HepG2 (cell line): Measurements from ENCODE around the gene MDFI. TPM values are rescaled to one million over a fixed set of nuclear protein-coding genes. Genes with fewer than 3 reads are reported as not detected.

Experiments
- ATAC-seq: fragments of 200-7000 bp; cut with Tn5 transposase; 3 replicates; pipeline ENCODE4 v1.9.1; 2020; ENCODE audit warnings: mild to moderate bottlenecking, moderate library complexity
- BruUV-seq: library from RNA; stranded (reverse); fragments of 400-500 nt; replicated peaks from 2 replicates; lab custom pipeline; 2021; lab: Mats Ljungman, UMichigan
- CTCF ChIA-PET: fragments of 300-600 bp; formaldehyde crosslinking; extraction: SDS; loops from one replicate; lab custom pipeline; 2021; ENCODE audit warnings: low total read pairs, inconsistent platforms, low intra/inter-chr PET ratio; lab: Yijun Ruan, JAX
- POLR2A ChIA-PET: fragments of 350-600 bp; sonication (Branson Sonifier 250); formaldehyde crosslinking; loops from one replicate; lab custom pipeline; 2020; ENCODE audit warnings: antibody characterized with exemption, inconsistent platforms; lab: Yijun Ruan, JAX
- DNase-seq: peaks from one replicate; pipeline ENCODE4 v3.0.0-alpha.2; 2015; ENCODE audit warnings: low spot score
- FAIRE-seq: peaks from 3 replicates; lab custom pipeline; 2011; peaks lifted over from hg19 to GRCh38; lab: Jason Lieb, UNC
- H2AFZ ChIP-seq: one replicate; pipeline ENCODE4 v1.6.1; 2011; ENCODE audit warnings: low read length, inconsistent platforms
- H3K27ac ChIP-seq: fragments of 300-600 bp; 3 replicates; pipeline ENCODE4 v1.8.0; 2011; ENCODE audit warnings: mixed run types, mild to moderate bottlenecking, mixed read lengths, low read length, inconsistent platforms; ENCODE audit not compliant: insufficient read depth; ENCODE audit errors: extremely low read length
- H3K27me3 ChIP-seq, 2 experiments: fragments of 200-600 bp in 1 of 2; 2 replicates in 1 of 2; 3 replicates in 1 of 2; pipeline versions ENCODE4 v1.6.0 to v1.8.0; 2011; ENCODE audit warnings: low read length in 2 of 2, mild to moderate bottlenecking in 2 of 2, moderate library complexity in 2 of 2, inconsistent platforms in 1 of 2; ENCODE audit not compliant: insufficient read depth in 2 of 2, control insufficient read depth in 1 of 2
- H3K36me3 ChIP-seq, 2 experiments: fragments of 200-600 bp in 1 of 2; replicated peaks in 1 of 2; 2 replicates in 1 of 2; 3 replicates in 1 of 2; pipeline versions ENCODE4 v1.5.1 to v1.8.0; 2011; ENCODE audit warnings: low read length in 2 of 2, inconsistent platforms in 1 of 2; ENCODE audit not compliant: insufficient read depth in 2 of 2, control insufficient read depth in 1 of 2
- H3K4me1 ChIP-seq: 2 replicates; pipeline ENCODE4 v1.5.1; 2012; ENCODE audit warnings: low read length, inconsistent platforms; ENCODE audit not compliant: insufficient read depth
- H3K4me2 ChIP-seq: 2 replicates; pipeline ENCODE4 v1.6.0; 2011; ENCODE audit warnings: low read depth, low read length, inconsistent platforms
- H3K4me3 ChIP-seq, 3 experiments: fragments of 200-600 bp in 1 of 3; sonication (generic), shearing (Covaris generic) in 1 of 3; replicated peaks in 1 of 3; 2 replicates each; pipeline ENCODE4 v1.5.1; 2011 to 2016; ENCODE audit warnings: low read length in 3 of 3, inconsistent platforms in 2 of 3, low read depth in 2 of 3, mild to moderate bottlenecking in 2 of 3, control low read depth in 1 of 3, mixed read lengths in 1 of 3; ENCODE audit not compliant: insufficient read depth in 1 of 3
- H3K79me2 ChIP-seq: one replicate; pipeline ENCODE4 v1.6.1; 2011; ENCODE audit warnings: low read length, inconsistent platforms; ENCODE audit not compliant: insufficient read depth
- H3K9ac ChIP-seq: 2 replicates; pipeline ENCODE4 v1.6.0; 2011; ENCODE audit warnings: mild to moderate bottlenecking, low read depth, low read length, inconsistent platforms; ENCODE audit not compliant: insufficient read depth
- H3K9me3 ChIP-seq: 2 replicates; pipeline ENCODE4 v1.5.1; 2012; ENCODE audit warnings: mild to moderate bottlenecking, low read length
- H4K20me1 ChIP-seq: 2 replicates; pipeline ENCODE4 v1.6.0; 2011; ENCODE audit warnings: inconsistent platforms, mild to moderate bottlenecking, low read length, moderate library complexity; ENCODE audit not compliant: insufficient read depth
- AGO1 ChIP-seq: fragments of 200-400 bp; formaldehyde crosslinking; IDR thresholded peaks from 2 replicates; pipeline ENCODE4 v1.6.1; 2017; ENCODE audit warnings: mild to moderate bottlenecking, low read depth, low read length, moderate library complexity; ENCODE audit not compliant: poor library complexity, severe bottlenecking
- CEBPG ChIP-seq: IDR thresholded peaks from 2 replicates; pipeline ENCODE4 v1.6.1; 2016
- KDM5B ChIP-seq: sonication (generic); formaldehyde crosslinking; IDR thresholded peaks from 2 replicates; pipeline ENCODE4 v1.4.0; 2020; ENCODE audit warnings: missing genetic modification reagents, mild to moderate bottlenecking, borderline replicate concordance
- MEIS1 ChIP-seq: sonication (generic); formaldehyde crosslinking; IDR thresholded peaks from 2 replicates; pipeline ENCODE4 v1.9.0; 2021; ENCODE audit warnings: mild to moderate bottlenecking, missing genetic modification reagents, moderate library complexity, borderline replicate concordance
- REXO4 ChIP-seq: sonication (generic); formaldehyde crosslinking; IDR thresholded peaks from 2 replicates; pipeline ENCODE4 v1.8.0; 2022; ENCODE audit warnings: missing genetic modification reagents, mild to moderate bottlenecking, borderline replicate concordance
- RXRB ChIP-seq: IDR thresholded peaks from 2 replicates; pipeline ENCODE4 v1.6.1; 2016; ENCODE audit warnings: borderline replicate concordance, missing genetic modification reagents, missing compliant biosample characterization
- SIX1 ChIP-seq: sonication (generic); formaldehyde crosslinking; IDR thresholded peaks from 2 replicates; pipeline ENCODE4 v1.4.0; 2020; ENCODE audit warnings: missing genetic modification reagents, borderline replicate concordance
- SNAI1 ChIP-seq: sonication (generic); formaldehyde crosslinking; IDR thresholded peaks from 2 replicates; pipeline ENCODE4 v1.5.0; 2020; ENCODE audit warnings: mild to moderate bottlenecking, missing genetic modification reagents, borderline replicate concordance
- SNAPC4 ChIP-seq: sonication (generic); formaldehyde crosslinking; IDR thresholded peaks from 2 replicates; pipeline ENCODE4 v1.4.0; 2020; ENCODE audit warnings: mild to moderate bottlenecking, missing genetic modification reagents
- SSRP1 ChIP-seq: IDR thresholded peaks from 2 replicates; pipeline ENCODE4 v1.6.1; 2016; ENCODE audit warnings: control low read depth
- STAG1 ChIP-seq: sonication (generic); formaldehyde crosslinking; IDR thresholded peaks from 2 replicates; pipeline ENCODE4 v1.4.0; 2020; ENCODE audit warnings: missing genetic modification reagents
- SYNCRIP ChIP-seq: fragments of 200-400 bp; formaldehyde crosslinking; IDR thresholded peaks from 2 replicates; pipeline ENCODE4 v1.6.1; 2018; ENCODE audit warnings: mild to moderate bottlenecking, low read depth, low read length; ENCODE audit not compliant: insufficient read depth
- TCF12 ChIP-seq, 2 experiments: fragments of 450-650 bp in 1 of 2; sonication (generic) in 1 of 2; formaldehyde crosslinking in 1 of 2; IDR thresholded peaks; 2 replicates each; pipeline versions ENCODE4 v1.6.1 to v1.8.0; 2017 to 2022; ENCODE audit warnings: antibody characterized with exemption in 1 of 2, mild to moderate bottlenecking in 1 of 2, missing genetic modification reagents in 1 of 2, moderate library complexity in 1 of 2
- XBP1 ChIP-seq: sonication (generic); formaldehyde crosslinking; IDR thresholded peaks from 2 replicates; pipeline ENCODE4 v1.5.0; 2020; ENCODE audit warnings: missing genetic modification reagents
- ZNF329 ChIP-seq: sonication (generic); formaldehyde crosslinking; IDR thresholded peaks from 2 replicates; pipeline ENCODE4 v1.9.0; 2021; ENCODE audit warnings: low read depth, mild to moderate bottlenecking, missing genetic modification reagents
- WGBS: methylation state at CpG from one replicate; pipeline ENCODE4 v1.1.6; 2017; ENCODE audit warnings: low lambda C conversion rate; 5-methylcytosine and 5-hydroxymethylcytosine counted together
- in situ Hi-C: cut with HindIII; loops from 2 replicates; pipeline ENCODE4 v1.10.0; 2017; ENCODE audit warnings: low pct_unique_long_range_greater_than_20kb; ENCODE audit not compliant: extremely low pct_ligation_motif_present
- intact Hi-C: fragments of 100-400 bp; cut with micrococcal nuclease; formaldehyde crosslinking; loops from one replicate; pipeline ENCODE4 v1.10.0; 2022; ENCODE audit not compliant: unreplicated experiment
- polyA plus RNA-seq, 8 experiments: library from polyadenylated mRNA; depleted of rRNA in 3 of 8; stranded (reverse) in 7 of 8; unstranded in 1 of 8; fragments of >200 nt; fragmentation: Illumina TruSeq in 4 of 8; extraction: Trizol in 4 of 8; gene quantifications; 2 replicates each; pipeline versions ENCODE4 v1.2.1 to v1.2.3, GENCODE V29; 2011 to 2016; ENCODE audit warnings: low read depth in 4 of 8, missing spikeins in 1 of 8, mixed read lengths in 1 of 8; ENCODE audit not compliant: insufficient read depth in 1 of 8
- total RNA-seq, 5 experiments: library from RNA; depleted of rRNA; stranded (reverse); fragments of >200 nt; fragmentation: Illumina TruSeq; extraction: Trizol; gene quantifications; 2 replicates each; pipeline ENCODE4 v1.2.3, GENCODE V29; 2016; ENCODE audit warnings: low read depth in 1 of 5

The MDFI gene
- total and polyA plus RNA-seq, 2 of the 13 experiments (the other 11 are each of a cell fraction or from before 2014, with no cell fraction given) = 0.28 TPM; not detected in 1

DNA sequence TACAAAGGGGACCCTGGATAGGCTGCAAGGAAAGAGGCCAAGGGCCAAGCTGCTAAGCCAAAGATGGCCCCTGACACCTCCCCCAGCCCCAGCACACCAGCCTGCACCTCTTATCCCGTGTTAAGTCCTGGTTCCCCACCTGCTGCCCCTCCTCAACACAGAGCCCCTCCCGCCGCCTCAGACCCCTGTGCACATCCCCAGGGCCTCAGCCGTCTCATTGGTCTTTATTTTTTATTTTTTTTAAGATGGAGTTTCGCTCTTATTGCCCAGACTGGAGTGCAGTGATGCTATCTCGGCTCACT is 37.1 kb upstream of the MDFI start (continued):
- no peak for TF ChIP-seq STAG1 (CRISPR knock-in tag)
- 0 out of 2 replicates have a peak, but pooled peaks have one; percentile 14 for TF ChIP-seq SSRP1 (CRISPR knock-in tag)
- TF ChIP-seq AGO1 = peak; percentile 40

DNA sequence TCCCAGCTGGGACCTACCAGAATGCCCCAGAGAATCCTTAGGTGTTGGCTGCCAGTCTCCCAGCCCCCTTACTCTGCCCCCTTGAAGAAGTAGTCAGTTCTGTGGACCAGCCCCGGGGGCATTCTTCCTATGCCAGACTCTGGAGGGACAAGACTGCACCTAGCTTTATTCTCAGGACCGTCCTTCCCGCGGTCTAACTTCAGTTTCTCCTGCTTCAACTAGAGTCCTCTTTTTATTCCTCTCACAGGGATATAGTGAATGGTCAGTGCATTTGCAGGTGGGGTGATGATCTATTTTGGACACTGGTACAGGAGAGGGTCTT is 35.9 kb upstream of the MDFI start:
- Histone ChIP-seq H3K4me3 (no peak overlapping the region), H2AFZ (no peak overlapping the region), H4K20me1 (peaks cover 3% of the 10 kb centered on the region; the same call in 1 of the 2 replicates), H3K9me3 (no peaks in the 10 kb centered on the region), H3K79me2 (no peaks in the 10 kb centered on the region), H3K4me2 (no peak overlapping the region), H3K27ac (no peak overlapping the region), H3K27me3 (peaks cover 3 to 6% of the 10 kb centered on the region in 2 experiments; a peak in 4 of 5 replicates), H3K4me1 (peaks cover 7% of the 10 kb centered on the region), H3K9ac (no peak overlapping the region), H3K36me3 (peaks cover 11 to 15% of the 10 kb centered on the region in 2 experiments; a peak in 4 of 5 replicates)
- DNase-seq = no peak
- ChIA-PET CTCF (interaction anchor here (1.9 to 6.3 kb wide), 4 partner anchors 80 to 233 kb away, joined by 6 to 113 read pairs (median 22); no protein-coding TSS in a partner anchor), POLR2A (interaction anchor here (1.4 to 1.6 kb wide), 3 partner anchors 80 to 174 kb away, joined by 3 read pairs; no protein-coding TSS in a partner anchor)
- intact Hi-C loops = loop anchor here (5.0 kb wide), 1 partner anchor 175 kb away; the partner anchor contains the start of gene FRS3
- in situ Hi-C loops = loop anchor here (5.0 kb wide), 1 partner anchor 80 kb away; no protein-coding TSS in a partner anchor
- WGBS = 69% methylated on average over 4 of the region's 4 CpGs
- no TSS peak for BruUV-seq
- no peak for TF ChIP-seq TCF12 (IDR thresholded peaks at IDR 0.05)
- 0 out of 2 replicates have a peak, but pooled peaks have one; percentile 36 for TF ChIP-seq TCF12 (CRISPR knock-in tag; IDR thresholded peaks at IDR 0.05)
- TF ChIP-seq REXO4 = 0 out of 2 replicates have a peak, but pooled peaks have one; percentile 32
- TF ChIP-seq SIX1 (CRISPR knock-in tag) = no peak
- peak; percentile 8; the same call in 1 of the 2 replicates for TF ChIP-seq KDM5B
- no peak for TF ChIP-seq CEBPG (CRISPR knock-in tag)
- TF ChIP-seq RXRB = no peak
- no peak for TF ChIP-seq SYNCRIP
- 0 out of 2 replicates have a peak, but pooled peaks have one; percentile 43 for TF ChIP-seq SNAI1
- TF ChIP-seq SNAPC4 (CRISPR knock-in tag) = 0 out of 2 replicates have a peak, but pooled peaks have one; percentile 53
- TF ChIP-seq ZNF329 (CRISPR knock-in tag) = no peak
- TF ChIP-seq MEIS1 (CRISPR knock-in tag) = no peak
- no peak for TF ChIP-seq XBP1 (CRISPR knock-in tag)
- no peak for FAIRE-seq
- no peak for ATAC-seq
